Psoas muscle (tissue), 8 donors: ENCODE measurements around the gene USF1. TPM values are rescaled to one million over a fixed set of nuclear protein-coding genes. Genes with fewer than 3 reads are reported as not detected.
"Not testable (repeated sequence)": the region's sequence is repeated elsewhere in the genome, so short reads cannot be mapped to it uniquely, and the experiment has no call there.

Experiments used
- ATAC-seq, 4 donors: fragments of 200-7000 bp; cut with Tn5 transposase; one replicate each; pipeline ENCODE4 v1.9.1; 2020; ENCODE audit warnings: moderate library complexity in 3 of 4, mild to moderate bottlenecking in 2 of 4
- DNase-seq, 2 donors: peaks; one replicate each; pipeline ENCODE4 v3.0.0-alpha.2; 2020
- H3K27ac ChIP-seq: fragments of 200-600 bp; one replicate; pipeline ENCODE4 v1.8.0; 2022
- H3K27me3 ChIP-seq, 3 donors: fragments of 200-600 bp in 1 of 3; one replicate each; pipeline versions ENCODE4 v1.6.1 to v1.8.0; 2013 to 2022; ENCODE audit warnings: low read length in 2 of 3, mild to moderate bottlenecking in 2 of 3, moderate library complexity in 1 of 3; ENCODE audit not compliant: insufficient read depth in 3 of 3
- H3K36me3 ChIP-seq, 2 donors: fragments of 200-600 bp in 1 of 2; one replicate each; pipeline versions ENCODE4 v1.6.1 to v1.8.0; 2013 to 2022; ENCODE audit warnings: low read depth in 1 of 2, mild to moderate bottlenecking in 1 of 2, moderate library complexity in 1 of 2; ENCODE audit not compliant: insufficient read depth in 1 of 2
- H3K4me1 ChIP-seq: fragments of 200-600 bp; one replicate; pipeline ENCODE4 v1.8.0; 2022
- H3K4me3 ChIP-seq: fragments of 200-600 bp; one replicate; pipeline ENCODE4 v1.8.0; 2022; ENCODE audit warnings: mild to moderate bottlenecking
- H3K9me3 ChIP-seq: fragments of 200-600 bp; one replicate; pipeline ENCODE4 v1.8.0; 2022
- CTCF ChIP-seq: fragments of 200-600 bp; IDR thresholded peaks from one replicate; pipeline ENCODE4 v1.8.0; 2022; ENCODE audit warnings: antibody characterized with exemption
- WGBS, 3 donors: extraction: QIAGEN DNeasy Blood & Tissue Kit; methylation state at CpG; one replicate each; pipeline versions ENCODE4 v1.1.6 to v1.1.7; 2013; 5-methylcytosine and 5-hydroxymethylcytosine counted together
- intact Hi-C, 2 donors: fragments of 100-400 bp; cut with DNase I; formaldehyde crosslinking; loops; one replicate each; pipeline versions ENCODE4 v1.11.0 to v1.14.2; 2022
- polyA plus RNA-seq, 3 donors: library from polyadenylated mRNA; stranded (reverse); fragments of 200-250 nt; gene quantifications; one replicate each; pipeline ENCODE4 v1.2.3, GENCODE V29; 2013
- total RNA-seq, 4 donors: library from RNA; stranded (reverse); fragmentation: NEBNext Ultra II Directional in 2 of 4; extraction: Animal tissue kit (Norgen Biotek cat#: 25700) in 2 of 4; gene quantifications; one replicate each; pipeline versions ENCODE4 v1.2.1 to v1.2.4, GENCODE V29; 2021 to 2023
- donor health status: healthy with polysubstance abuse.
- donor health status: DM: no; HTN: no; CAD: no; lungs with moderate emphysema.
- donor health status: Bipolar disorder and iron deficiency.
- donor health status: healthy.
- donor health status: DM: yes; HTN: yes; CAD: no.
- donor health status: DM: no; HTN: no; CAD: no.
- donor health status: DM: no; HTN: no; CAD: no.
- donor health status: DM: yes; HTN: yes; CAD: no.

Gene USF1
- total and polyA plus RNA-seq, 7 donors: 29.8 to 68.1 (median 40.0) TPM

- Histone ChIP-seq H3K36me3 (no peaks in the 10 kb centered on the region), H3K27me3 (peaks cover 0 to 48% (median 3%) of the 10 kb centered on the region in 3 donors), H3K27ac (no peak overlapping the region), H3K9me3 (no peaks in the 10 kb centered on the region), H3K4me1 (peaks cover 9% of the 10 kb centered on the region), H3K4me3 (no peak overlapping the region)
- ATAC-seq (no peak), DNase-seq (no peak)
- no peak for TF ChIP-seq CTCF
- intact Hi-C loops: no loop called here
- 87 to 91% (median 88%) methylated on average over 5 of the region's 5 CpGs for WGBS, 3 donors
Observed at GRCh38 chr1:161017756-161018630, 27.8 kb downstream of the USF1 start.

GRCh38 chr1:161017181-161017580, 28.6 kb downstream of the USF1 start:
- H3K36me3 ChIP-seq, H3K27ac ChIP-seq, H3K4me3 ChIP-seq, H3K9me3 ChIP-seq, ATAC-seq, DNase-seq, H3K4me1 ChIP-seq, intact Hi-C loops: not testable (repeated sequence)
- peaks cover 0 to 40% (median 3%) of the 10 kb centered on the region in 3 donors for H3K27me3 ChIP-seq
- WGBS, 3 donors: 79 to 86% (median 80%) methylated on average over 6 to 7 of the region's 7 CpGs

- ATAC-seq, H3K9me3 ChIP-seq, H3K4me3 ChIP-seq, intact Hi-C loops, H3K27ac ChIP-seq, H3K36me3 ChIP-seq, DNase-seq, H3K4me1 ChIP-seq: not testable (repeated sequence)
- peaks cover 0 to 36% (median 3%) of the 10 kb centered on the region in 3 donors for H3K27me3 ChIP-seq
- 58 to 83% (median 65%) methylated on average over 1 of the region's 1 CpG for WGBS, 3 donors
Observed at GRCh38 chr1:161016683-161017082, 29.1 kb downstream of the USF1 start.

- intact Hi-C loops: no loop called here
- Histone ChIP-seq H3K9me3 (no peaks in the 10 kb centered on the region), H3K4me3 (peak overlapping the region; percentile 36), H3K27me3 (peaks cover 0 to 9% (median 0%) of the 10 kb centered on the region in 3 donors), H3K4me1 (peaks cover 3% of the 10 kb centered on the region), H3K27ac (peak overlapping the region; percentile 72), H3K36me3 (no peaks in the 10 kb centered on the region)
- WGBS, 3 donors: 21 to 25% (median 21%) methylated on average over 15 of the region's 15 CpGs
- TF ChIP-seq CTCF: no peak
- peak; percentile 71 to 80 for DNase-seq
- peak; percentile 71 to 90 (median 86) for ATAC-seq
Observed at GRCh38 chr1:161013488-161014230, 32.1 kb downstream of the USF1 start.

- ATAC-seq (peak in 2 of 4 donors; percentile 22 to 42), DNase-seq (no peak)
- no peaks in the 10 kb centered on the region for H3K36me3 ChIP-seq
- peak overlapping the region; percentile 72 for H3K27ac ChIP-seq
- H3K4me1 ChIP-seq: peaks cover 3% of the 10 kb centered on the region
- peaks cover 0 to 6% (median 0%) of the 10 kb centered on the region in 3 donors for H3K27me3 ChIP-seq
- no peak for TF ChIP-seq CTCF
- no peaks in the 10 kb centered on the region for H3K9me3 ChIP-seq
- intact Hi-C loops: no loop called here
- H3K4me3 ChIP-seq: peak overlapping the region; percentile 36
Observed at GRCh38 chr1:161013131-161013487, 32.7 kb downstream of the USF1 start.
